ENCODE data around the gene PRKACB.
"Not testable (repeated sequence)": the region's sequence is repeated elsewhere in the genome, so short reads cannot be mapped to it uniquely, and the experiment has no call there.

Gene PRKACB

GRCh38 chr1:84272401-84272800 lies 128.3 kb downstream of the PRKACB start:
- DNase-seq, result no peak

GRCh38 chr1:84277343-84278059 lies 133.4 kb downstream of the PRKACB start:
- DNase-seq, result no peak

GRCh38 chr1:84278905-84279304 lies 134.8 kb downstream of the PRKACB start:
- no peak for DNase-seq

GRCh38 chr1:84280912-84281311 lies 136.8 kb downstream of the PRKACB start:
- DNase-seq, result no peak

- DNase-seq, result no peak
Measured at GRCh38 chr1:84282780-84283333, 138.8 kb downstream of the PRKACB start.

- DNase-seq, result no peak
Measured at GRCh38 chr1:84283381-84283780, 139.3 kb downstream of the PRKACB start.

- no peak for DNase-seq
Measured at GRCh38 chr1:84286071-84286470, 142.0 kb downstream of the PRKACB start.

GRCh38 chr1:84287389-84287788 lies 143.3 kb downstream of the PRKACB start:
- DNase-seq, result not testable (repeated sequence)
